Neural progenitor cell (in vitro differentiated cells): Measurements from ENCODE around the gene SBF1. TPM values are rescaled to one million over a fixed set of nuclear protein-coding genes. Genes with fewer than 3 reads are reported as not detected.

Experiments used
- DNase-seq: peaks from one replicate; pipeline ENCODE4 v3.0.0-alpha.2; 2016; ENCODE audit warnings: low spot score
- H2AFZ ChIP-seq: fragments of 200-600 bp; sonication (generic); replicated peaks from 2 replicates; pipeline ENCODE4 v1.6.1; 2016; ENCODE audit warnings: antibody characterized with exemption
- H3F3A ChIP-seq: fragments of 200-600 bp; sonication (generic); 2 replicates; pipeline ENCODE4 v1.6.1; 2016; ENCODE audit warnings: antibody characterized with exemption, low read depth
- H3K27ac ChIP-seq: fragments of 200-600 bp; sonication (generic); 2 replicates; pipeline ENCODE4 v1.5.1; 2016; ENCODE audit warnings: mild to moderate bottlenecking
- H3K27me3 ChIP-seq: fragments of 200-600 bp; sonication (generic); 2 replicates; pipeline ENCODE4 v1.6.1; 2016; ENCODE audit warnings: mild to moderate bottlenecking, moderate library complexity
- H3K36me3 ChIP-seq: fragments of 200-600 bp; sonication (generic); 2 replicates; pipeline ENCODE4 v1.5.1; 2016
- H3K4me1 ChIP-seq: fragments of 200-600 bp; sonication (generic); 2 replicates; pipeline ENCODE4 v1.6.1; 2016; ENCODE audit warnings: mixed run types
- H3K4me2 ChIP-seq: fragments of 200-600 bp; sonication (generic); 2 replicates; pipeline ENCODE4 v1.6.1; 2016
- H3K4me3 ChIP-seq: fragments of 200-600 bp; sonication (generic); 2 replicates; pipeline ENCODE4 v1.5.1; 2016
- H3K79me2 ChIP-seq: fragments of 200-600 bp; sonication (generic); 2 replicates; pipeline ENCODE4 v1.6.1; 2016; ENCODE audit warnings: low read depth
- H3K9ac ChIP-seq: fragments of 200-600 bp; sonication (generic); 2 replicates; pipeline ENCODE4 v1.6.1; 2016
- H3K9me3 ChIP-seq: fragments of 200-600 bp; sonication (generic); 2 replicates; pipeline ENCODE4 v1.5.1; 2016; ENCODE audit warnings: low read depth
- H4K20me1 ChIP-seq: fragments of 200-600 bp; sonication (generic); 2 replicates; pipeline ENCODE4 v1.6.1; 2016; ENCODE audit warnings: low read depth
- H3K27ac Mint-ChIP-seq: 3 replicates; pipeline ENCODE4 v1.8.0; 2021; ENCODE audit warnings: mixed read lengths
- H3K27me3 Mint-ChIP-seq: 2 replicates; pipeline ENCODE4 v1.8.0; 2022; ENCODE audit warnings: low read depth, mild to moderate bottlenecking, inconsistent platforms, moderate library complexity, mixed read lengths; ENCODE audit not compliant: insufficient read depth
- H3K36me3 Mint-ChIP-seq: 3 replicates; pipeline ENCODE4 v1.8.0; 2021; ENCODE audit warnings: mixed read lengths
- H3K4me1 Mint-ChIP-seq: 3 replicates; pipeline ENCODE4 v1.8.0; 2021; ENCODE audit warnings: mixed read lengths
- H3K4me3 Mint-ChIP-seq: 3 replicates; pipeline ENCODE4 v1.8.0; 2021; ENCODE audit warnings: mild to moderate bottlenecking, moderate library complexity, mixed read lengths
- H3K9me3 Mint-ChIP-seq: 3 replicates; pipeline ENCODE4 v1.8.0; 2020; ENCODE audit warnings: mixed read lengths
- CTCF ChIP-seq: fragments of 200-600 bp; sonication (generic); IDR thresholded peaks from 2 replicates; pipeline ENCODE4 v1.5.1; 2017; ENCODE audit warnings: antibody characterized with exemption, mild to moderate bottlenecking
- EZH2 ChIP-seq: fragments of 200-600 bp; sonication (generic); IDR thresholded peaks from 2 replicates; pipeline ENCODE4 v1.6.1; 2017; ENCODE audit warnings: antibody characterized with exemption, mild to moderate bottlenecking, moderate library complexity
- EZH2phosphoT487 ChIP-seq: fragments of 200-600 bp; sonication (generic); IDR thresholded peaks from 2 replicates; pipeline ENCODE4 v1.6.1; 2017; ENCODE audit warnings: antibody characterized with exemption
- total RNA-seq: library from RNA; depleted of rRNA; stranded (reverse); fragments of >200 nt; gene quantifications from 2 replicates; pipeline ENCODE4 v1.2.3, GENCODE V29; 2015; ENCODE audit warnings: low replicate concordance

Gene SBF1
- total RNA-seq, 1 donor from 2014 or later: 25.8 TPM

DNA sequence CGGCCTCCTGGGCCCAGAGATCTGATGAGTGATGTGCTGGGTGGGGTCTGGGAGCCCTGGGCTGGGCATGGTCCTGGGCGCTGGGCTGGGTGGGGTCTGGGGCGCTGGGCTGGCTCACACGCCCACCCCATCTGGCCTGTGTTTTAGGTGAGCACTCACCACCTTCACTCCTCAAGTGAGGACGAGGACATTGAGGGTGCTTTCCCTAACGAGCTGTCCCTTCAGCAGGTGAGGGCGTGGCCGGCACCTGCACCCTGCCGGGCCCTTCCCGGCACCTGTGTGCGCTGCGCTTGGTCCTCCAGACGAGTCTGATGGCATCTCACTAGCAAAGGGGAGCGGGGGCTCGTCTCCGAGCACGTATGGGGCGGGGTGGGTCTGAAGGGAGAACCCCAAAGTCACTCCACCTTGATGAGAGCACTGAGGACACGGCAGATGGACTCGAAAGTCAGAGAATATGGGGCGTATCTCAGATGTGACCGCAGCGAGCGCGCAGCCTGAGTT is 37.9 kb downstream of the SBF1 start:
- Histone ChIP-seq H3K79me2 (no peaks in the 10 kb centered on the region), H3K4me2 (no peak overlapping the region), H3K4me1 (no peaks in the 10 kb centered on the region), H3K4me3 (no peak overlapping the region), H3K9me3 (no peaks in the 10 kb centered on the region), H4K20me1 (no peaks in the 10 kb centered on the region), H3K36me3 (no peaks in the 10 kb centered on the region), H2AFZ (no peak overlapping the region), H3K27me3 (no peaks in the 10 kb centered on the region), H3K9ac (no peak overlapping the region), H3K27ac (no peak overlapping the region), H3F3A (no peaks in the 10 kb centered on the region)
- no peaks in the 10 kb centered on the region for H3K9me3 Mint-ChIP-seq
- peaks cover 2% of the 10 kb centered on the region for H3K27me3 Mint-ChIP-seq
- no peak overlapping the region for H3K27ac Mint-ChIP-seq
- no peak overlapping the region for H3K4me3 Mint-ChIP-seq
- no peak for DNase-seq
- no peaks in the 10 kb centered on the region for H3K4me1 Mint-ChIP-seq
- no peak for TF ChIP-seq CTCF
- no peak for TF ChIP-seq EZH2phosphoT487
- TF ChIP-seq EZH2: no peak
- H3K36me3 Mint-ChIP-seq: no peaks in the 10 kb centered on the region

DNA sequence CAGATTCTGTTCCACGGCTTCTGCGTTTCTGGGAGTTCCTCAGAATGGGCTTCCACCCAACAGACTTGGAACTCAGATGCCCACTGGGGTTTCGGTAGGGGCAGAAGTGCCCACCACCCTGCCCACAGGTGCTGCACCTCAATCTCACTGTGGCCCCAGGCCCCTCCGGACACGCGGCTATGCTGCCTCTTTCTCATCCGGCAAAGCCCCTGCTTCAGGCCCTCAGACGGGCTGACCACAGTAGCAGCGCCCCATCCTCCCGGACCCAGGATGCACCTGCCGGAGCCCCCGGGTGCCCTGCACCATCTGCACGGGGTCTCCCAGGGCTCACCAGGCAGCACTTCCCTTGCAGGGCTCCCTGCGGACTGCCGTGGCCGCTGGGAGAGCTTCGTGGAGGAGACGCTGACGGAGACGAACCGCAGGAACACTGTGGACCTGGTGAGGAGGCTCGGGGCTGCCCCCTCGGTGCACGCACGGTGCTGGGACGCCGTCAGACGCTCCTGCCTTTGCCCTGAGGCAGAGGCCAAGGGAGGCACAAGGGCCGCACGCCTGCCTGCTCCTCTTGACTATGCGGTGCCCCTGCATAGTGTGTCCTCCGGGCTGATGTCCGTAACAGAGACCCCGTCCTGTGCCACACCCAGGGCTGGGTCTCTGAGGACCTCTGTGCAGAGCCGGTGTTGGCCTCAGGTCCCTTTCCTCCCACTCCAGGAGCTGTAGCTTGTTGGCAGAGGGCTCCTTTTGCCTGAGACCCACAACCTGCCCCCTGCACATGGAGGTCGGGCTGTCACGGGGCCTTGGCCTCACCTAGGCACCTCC is 38.6 kb downstream of the SBF1 start:
- H3K27me3 ChIP-seq: no peaks in the 10 kb centered on the region
- TF ChIP-seq EZH2: no peak
- TF ChIP-seq CTCF: no peak
- no peak for TF ChIP-seq EZH2phosphoT487
- no peaks in the 10 kb centered on the region for H3K79me2 ChIP-seq
- H3K4me1 ChIP-seq: no peaks in the 10 kb centered on the region
- no peak overlapping the region for H3K9ac ChIP-seq
- Mint-ChIP-seq H3K27me3 (no peaks in the 10 kb centered on the region), H3K9me3 (no peaks in the 10 kb centered on the region), H3K4me1 (no peaks in the 10 kb centered on the region), H3K4me3 (no peak overlapping the region), H3K36me3 (peaks cover 4% of the 10 kb centered on the region), H3K27ac (no peak overlapping the region)
- H3K27ac ChIP-seq: no peak overlapping the region
- H2AFZ ChIP-seq: no peak overlapping the region
- H3F3A ChIP-seq: no peaks in the 10 kb centered on the region
- H3K9me3 ChIP-seq: no peaks in the 10 kb centered on the region
- H4K20me1 ChIP-seq: peaks cover 2% of the 10 kb centered on the region
- no peak for DNase-seq
- no peak overlapping the region for H3K4me3 ChIP-seq
- H3K36me3 ChIP-seq: no peaks in the 10 kb centered on the region
- H3K4me2 ChIP-seq: no peak overlapping the region

- H3F3A ChIP-seq: no peaks in the 10 kb centered on the region
- H3K4me2 ChIP-seq: no peak overlapping the region
- Mint-ChIP-seq H3K4me3 (no peak overlapping the region), H3K9me3 (no peaks in the 10 kb centered on the region), H3K27ac (peak overlapping the region; percentile 63), H3K4me1 (no peaks in the 10 kb centered on the region), H3K36me3 (peaks cover 6% of the 10 kb centered on the region), H3K27me3 (no peaks in the 10 kb centered on the region)
- no peak overlapping the region for H2AFZ ChIP-seq
- no peaks in the 10 kb centered on the region for H3K9me3 ChIP-seq
- peaks cover 3% of the 10 kb centered on the region for H4K20me1 ChIP-seq
- no peak overlapping the region for H3K9ac ChIP-seq
- no peak overlapping the region for H3K4me3 ChIP-seq
- no peak overlapping the region for H3K27ac ChIP-seq
- H3K79me2 ChIP-seq: no peaks in the 10 kb centered on the region
- no peaks in the 10 kb centered on the region for H3K4me1 ChIP-seq
- no peak for TF ChIP-seq EZH2
- no peak for TF ChIP-seq CTCF
- TF ChIP-seq EZH2phosphoT487: no peak
- H3K36me3 ChIP-seq: no peaks in the 10 kb centered on the region
- no peaks in the 10 kb centered on the region for H3K27me3 ChIP-seq
- DNase-seq: no peak
These were observed 39.4 kb downstream of the SBF1 start for GRCh38 chr22:50435291-50436014.
